NCI-H2029 (cell line): ENCODE measurements around the gene FKBP6.
"Not testable (repeated sequence)": the region's sequence is repeated elsewhere in the genome, so short reads cannot be mapped to it uniquely, and the experiment has no call there.

Source experiments
- DNase-seq: peaks from one replicate; lab custom pipeline; 2025; lab: John Stamatoyannopoulos, UW

The FKBP6 gene

GRCh38 chr7:73324081-73324845 is 3.7 kb upstream of the FKBP6 start:
- DNase-seq = peak; percentile 62

DNA sequence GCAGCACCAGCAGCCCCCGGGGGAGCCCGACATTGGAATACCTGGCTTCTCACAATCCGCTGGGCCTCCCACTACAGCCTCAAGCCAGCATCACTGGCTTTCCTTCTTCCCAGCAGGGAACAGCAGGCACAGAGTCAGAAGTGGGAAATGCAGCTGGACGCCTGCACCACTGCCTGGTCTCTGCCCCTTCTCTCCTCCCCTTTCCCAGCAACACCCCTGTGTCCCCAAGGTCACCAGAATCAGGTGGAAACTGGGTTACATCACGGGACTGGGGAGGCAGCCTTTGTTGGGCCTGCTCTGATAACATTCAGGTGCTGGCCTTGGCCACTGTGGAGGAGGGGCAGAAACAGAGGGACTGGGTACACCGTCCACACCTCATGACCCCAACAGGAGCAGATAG is 2.5 kb upstream of the FKBP6 start:
- not testable (repeated sequence) for DNase-seq

GRCh38 chr7:73327449-73327848 is 512 bp upstream of the FKBP6 start:
- not testable (repeated sequence) for DNase-seq

DNA sequence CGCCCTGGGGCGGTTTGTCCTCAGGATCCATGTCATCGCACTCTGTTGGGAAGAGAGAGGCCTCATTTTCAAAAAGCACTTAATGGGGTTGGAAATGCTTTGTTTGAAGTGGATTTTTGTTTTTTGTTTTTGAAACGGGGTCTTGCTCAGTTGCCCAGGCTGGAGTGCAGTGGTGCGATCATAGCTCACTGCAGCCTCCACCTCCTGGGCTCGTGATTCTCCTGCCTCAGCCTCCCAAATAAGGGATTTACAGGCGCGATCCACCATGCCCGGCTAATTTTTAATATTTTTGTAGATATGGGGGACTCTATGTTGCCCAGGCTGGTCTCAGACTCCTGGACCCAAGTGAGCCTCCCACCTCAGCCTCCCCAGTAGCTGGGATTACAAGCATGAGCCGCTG is 735 bp downstream of the FKBP6 start:
- DNase-seq = no peak

DNA sequence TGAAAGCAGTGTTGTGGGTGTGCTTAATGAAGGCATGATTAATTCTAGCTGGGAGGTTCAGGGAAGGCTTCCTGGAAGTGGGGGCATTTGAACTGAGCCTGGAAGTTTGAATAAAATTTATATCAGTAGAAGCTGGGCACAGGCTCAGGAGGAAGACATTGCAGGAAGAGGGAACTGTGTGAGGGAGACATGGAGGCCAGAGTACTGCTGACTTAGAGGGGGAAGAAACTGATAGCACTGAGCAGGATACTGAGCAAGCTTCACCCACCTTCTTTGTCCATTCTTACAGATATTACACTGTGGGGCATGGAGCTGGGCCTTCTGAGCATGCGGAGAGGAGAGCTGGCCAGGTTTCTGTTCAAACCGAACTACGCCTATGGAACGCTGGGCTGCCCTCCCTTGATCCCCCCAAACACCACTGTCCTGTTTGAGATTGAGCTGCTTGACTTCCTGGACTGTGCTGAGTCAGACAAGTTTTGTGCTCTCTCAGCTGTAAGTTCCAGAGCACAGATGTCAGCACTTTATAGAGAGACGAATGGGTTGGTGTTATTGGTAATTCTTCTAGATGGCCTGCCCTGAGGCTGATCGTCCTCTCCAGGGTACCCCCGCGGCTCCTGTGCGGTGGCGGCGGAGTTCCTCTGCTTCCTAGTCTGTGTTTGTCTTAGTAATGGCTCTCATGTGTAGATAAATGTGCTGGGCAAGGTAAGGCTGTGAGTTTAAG is 2.1 kb downstream of the FKBP6 start:
- no peak for DNase-seq

- no peak for DNase-seq
Measured at GRCh38 chr7:73330772-73331171, 2.8 kb downstream of the FKBP6 start.

DNA sequence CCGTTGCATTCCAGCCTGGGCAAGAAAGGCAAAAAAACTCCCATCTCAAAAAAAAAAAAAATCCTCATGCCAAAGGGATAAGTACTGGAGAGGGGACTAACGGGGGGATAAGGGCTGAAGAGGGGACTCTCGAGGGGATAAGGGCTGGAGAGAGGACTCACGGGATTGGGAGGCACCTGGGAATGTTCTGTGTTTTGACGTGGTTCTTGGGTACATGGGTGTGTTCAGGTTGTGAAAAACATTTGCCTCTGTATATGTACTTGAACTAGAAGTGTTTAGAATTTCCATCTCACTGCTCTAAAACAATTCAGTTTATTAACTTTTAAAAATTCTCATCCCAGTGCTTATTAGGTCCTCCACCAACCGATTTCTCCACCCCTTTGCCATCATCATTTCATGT is 4.5 kb downstream of the FKBP6 start:
- no peak for DNase-seq

DNA sequence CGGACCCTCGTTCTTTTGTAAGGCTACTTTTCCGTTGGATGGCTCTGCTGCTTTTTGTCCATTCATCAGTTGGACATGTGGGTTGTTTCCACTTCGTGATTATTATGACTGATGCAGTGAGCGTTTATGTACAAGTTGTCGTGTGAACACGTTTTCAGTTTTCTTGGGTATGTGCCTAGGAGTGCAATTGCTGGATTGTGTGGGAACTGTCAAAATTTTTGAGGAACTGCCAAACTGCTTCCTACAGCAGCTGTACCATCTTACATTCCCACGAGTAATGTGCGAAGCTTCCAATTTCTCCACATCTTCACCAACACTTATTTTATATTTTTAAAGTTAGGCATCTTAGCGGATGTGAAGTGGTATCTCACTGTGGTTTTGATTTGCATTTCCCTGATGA is 10.4 kb downstream of the FKBP6 start:
- DNase-seq = no peak

GRCh38 chr7:73340514-73340913 is 12.6 kb downstream of the FKBP6 start:
- no peak for DNase-seq

DNA sequence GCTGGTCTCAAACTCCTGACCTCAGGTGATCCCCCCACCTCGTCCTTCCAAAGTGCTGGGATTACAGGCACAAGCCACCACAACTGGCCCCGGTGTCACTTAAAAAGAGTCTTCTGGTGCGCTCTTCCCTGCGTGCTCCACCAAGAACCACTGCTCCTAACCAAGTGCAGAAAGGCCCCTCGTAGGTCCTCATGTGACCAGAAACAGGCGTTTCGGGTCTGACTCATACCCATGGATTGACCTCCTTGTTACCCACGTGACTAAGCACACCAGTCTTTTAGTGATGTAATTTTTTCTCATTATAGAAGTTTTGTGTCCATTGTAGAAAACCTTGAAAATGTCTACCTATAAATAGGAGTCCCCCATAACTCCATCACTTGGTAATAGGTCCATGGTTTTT is 13.9 kb downstream of the FKBP6 start:
- no peak for DNase-seq

DNA sequence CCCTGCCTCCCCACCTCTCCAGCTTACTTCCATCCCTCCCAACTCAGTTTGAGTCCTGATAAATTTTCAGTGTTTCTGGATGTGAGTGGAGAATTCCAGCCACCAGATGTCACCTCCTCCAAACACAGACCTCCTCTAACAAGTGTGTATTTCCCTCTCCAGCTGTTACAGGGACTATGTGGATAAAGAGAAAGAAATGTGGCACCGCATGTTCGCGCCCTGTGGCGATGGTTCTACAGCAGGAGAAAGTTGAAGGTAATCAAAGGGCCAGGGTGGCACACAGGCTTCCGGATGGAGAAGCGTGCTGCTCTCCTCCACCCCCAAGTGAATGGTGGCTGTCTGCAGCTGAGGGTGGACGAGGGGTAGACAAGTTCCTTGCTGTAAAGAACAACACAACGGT is 14.7 kb downstream of the FKBP6 start:
- DNase-seq = no peak

DNA sequence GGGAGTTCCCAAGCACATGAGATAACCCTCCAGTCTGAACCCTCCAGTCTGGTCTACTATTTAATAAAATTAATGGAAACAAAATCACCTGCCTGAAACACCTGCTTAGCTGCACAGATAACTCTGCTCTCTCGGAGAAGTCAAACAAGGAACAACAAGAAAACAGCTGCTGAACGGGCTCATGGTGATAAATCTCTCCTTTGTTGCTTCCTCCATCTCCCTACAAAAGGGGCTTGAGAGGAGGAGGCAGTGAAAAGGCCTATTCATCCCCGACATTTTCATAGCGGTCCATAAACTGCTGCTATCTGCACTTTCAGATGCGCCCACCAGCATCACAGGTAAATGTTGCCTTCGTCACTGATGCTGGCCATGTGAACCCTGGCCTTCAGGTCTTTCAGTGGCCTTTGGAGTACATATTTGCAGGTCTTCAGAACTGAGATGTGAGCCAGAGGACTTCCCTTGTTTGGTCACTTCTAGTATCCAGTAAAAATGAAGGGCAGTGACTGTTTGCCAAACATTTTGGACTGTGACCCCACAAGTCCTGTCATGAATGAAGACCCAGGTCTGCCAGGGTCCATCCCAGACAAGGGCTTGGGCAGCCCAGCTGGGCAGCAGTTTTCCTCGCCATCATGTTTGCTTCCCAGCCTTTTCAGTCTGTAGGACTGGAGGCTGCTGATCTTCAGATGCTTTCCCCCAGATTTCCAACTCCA is 15.9 kb downstream of the FKBP6 start:
- no peak for DNase-seq

DNA sequence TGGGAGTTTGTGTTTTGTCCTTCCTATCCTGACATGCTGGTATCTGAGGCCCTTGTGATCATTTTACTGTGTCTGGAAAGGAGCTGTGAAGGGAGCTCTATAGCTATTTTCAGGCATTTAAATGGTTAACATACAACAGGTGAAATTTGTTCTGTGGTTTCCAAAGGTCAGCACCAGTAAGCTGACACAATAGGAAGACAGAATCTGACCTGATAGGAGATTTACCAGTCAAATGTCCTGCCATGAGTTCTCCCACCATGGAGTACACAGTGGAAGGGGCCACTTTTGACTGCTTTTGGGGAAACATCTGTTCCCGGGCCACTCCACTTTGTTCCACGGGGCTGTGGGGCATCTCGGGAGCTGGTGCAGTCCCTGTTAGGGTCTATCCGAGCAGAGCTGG is 17.6 kb downstream of the FKBP6 start:
- no peak for DNase-seq

DNA sequence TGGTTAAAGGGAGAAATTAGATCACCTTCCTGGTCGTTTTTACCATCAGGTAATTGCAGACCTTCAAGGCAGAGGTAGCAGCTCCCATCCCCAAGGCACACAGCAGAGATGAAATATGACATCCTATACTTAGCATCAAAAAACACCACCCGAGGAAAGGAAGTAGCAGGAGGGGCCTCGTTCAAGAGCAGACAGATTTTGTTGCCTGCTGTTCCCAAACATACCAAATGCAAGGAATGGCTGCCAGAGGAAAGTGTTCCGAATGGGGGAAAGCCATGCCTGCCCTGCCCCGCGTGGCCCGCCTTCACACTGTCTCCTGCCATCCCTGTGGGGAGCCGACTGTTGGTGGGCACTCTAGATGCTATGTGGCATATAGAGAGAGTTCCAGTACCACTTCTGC is 18.0 kb downstream of the FKBP6 start:
- DNase-seq = no peak

GRCh38 chr7:73349763-73350162 is 21.8 kb downstream of the FKBP6 start:
- DNase-seq = no peak

DNA sequence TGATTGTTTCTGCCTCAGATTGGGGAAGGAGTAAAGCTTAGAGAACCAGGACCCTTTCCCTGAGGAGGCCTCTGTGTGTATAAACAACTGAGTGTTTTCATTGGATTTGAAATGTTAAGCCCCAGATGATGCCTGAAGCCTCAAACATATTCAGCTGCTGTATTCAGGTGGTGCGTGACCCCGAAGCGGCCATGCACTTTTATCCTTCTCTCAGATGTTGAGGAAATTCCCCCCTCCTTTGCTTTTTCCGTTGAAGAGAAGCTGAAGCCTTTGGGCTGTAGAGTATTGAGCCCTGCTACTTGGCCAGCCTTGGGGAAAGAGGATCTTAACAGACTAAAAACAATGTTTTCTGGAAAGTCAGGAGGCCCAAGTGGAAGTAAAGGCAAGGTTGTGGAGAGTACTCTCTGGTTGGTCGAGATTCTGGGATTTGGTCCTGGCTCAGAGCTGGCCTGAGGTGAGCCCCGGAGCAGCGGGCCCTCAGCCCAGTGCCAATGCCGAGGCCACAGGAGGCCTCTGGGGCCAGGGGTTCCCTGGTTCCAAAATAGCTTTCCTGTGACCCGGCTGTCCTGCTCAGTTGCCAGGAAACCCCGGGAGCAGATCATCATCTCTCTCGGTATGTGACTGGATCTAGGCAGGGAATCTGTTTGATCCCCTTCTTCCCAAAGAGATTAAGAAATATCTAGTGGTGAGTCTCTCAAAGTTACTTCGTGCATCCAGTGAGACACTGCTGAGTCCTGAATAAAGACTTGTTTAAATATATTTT is 22.5 kb downstream of the FKBP6 start:
- DNase-seq = no peak

- DNase-seq = no peak
Measured at GRCh38 chr7:73351447-73352167, 23.6 kb downstream of the FKBP6 start.

- no peak for DNase-seq
Measured at GRCh38 chr7:73352784-73353183, 24.8 kb downstream of the FKBP6 start.

DNA sequence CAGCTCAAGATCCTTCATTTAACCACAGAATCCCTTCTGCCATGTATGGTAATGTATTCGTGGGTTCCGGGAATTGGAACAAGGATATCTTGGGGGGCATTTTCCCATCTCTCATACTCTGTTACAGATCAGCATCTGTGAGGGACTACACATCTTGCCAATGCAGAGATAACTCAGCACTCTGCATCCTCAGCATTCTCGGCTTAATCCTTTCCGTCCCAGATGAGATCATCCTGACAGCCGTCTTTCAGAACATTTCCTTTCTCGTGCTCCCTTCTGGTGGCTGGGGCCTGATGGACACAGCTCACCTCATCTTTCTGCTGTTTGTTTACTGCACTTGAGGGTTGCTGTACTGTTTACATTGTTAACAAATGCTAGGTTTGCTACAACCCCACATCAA is 25.3 kb downstream of the FKBP6 start:
- peak; percentile 66 for DNase-seq

GRCh38 chr7:73354196-73354595 is 26.2 kb downstream of the FKBP6 start:
- no peak for DNase-seq

DNA sequence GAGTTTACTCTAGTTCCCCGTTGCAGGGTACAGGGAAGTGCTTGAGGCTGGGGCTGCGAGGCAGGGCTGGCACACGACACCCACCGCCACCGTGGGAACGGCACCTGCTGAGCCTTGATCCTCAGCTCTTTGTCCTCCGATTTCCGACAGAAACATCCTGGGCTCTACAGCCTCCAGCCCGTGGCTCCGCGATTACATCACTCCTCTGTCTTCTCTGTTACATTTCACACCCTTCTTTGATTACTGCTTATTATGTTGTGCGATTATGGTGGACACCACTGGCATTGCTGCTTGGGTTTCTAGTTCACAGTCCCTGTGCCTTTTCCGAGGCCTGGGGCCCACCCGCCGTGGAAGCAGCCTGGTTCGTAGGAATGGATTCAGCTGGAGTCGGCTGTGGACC is 26.9 kb downstream of the FKBP6 start:
- no peak for DNase-seq

- DNase-seq = no peak
Measured at GRCh38 chr7:73356159-73356558, 28.2 kb downstream of the FKBP6 start.
